CD4-positive, alpha-beta T cell treated with Interleukin-21 for 1 hour (primary cell): ENCODE measurements around the gene SNTG2.
"Not testable (repeated sequence)": the region's sequence is repeated elsewhere in the genome, so short reads cannot be mapped to it uniquely, and the experiment has no call there.

Experiments
- DNase-seq: peaks from one replicate; pipeline ENCODE4 v3.0.0-alpha.2; 2020

SNTG2 gene

GRCh38 chr2:1055014-1055595, 104.5 kb downstream of the SNTG2 start:
- DNase-seq, result no peak

GRCh38 chr2:1060372-1060771, 109.7 kb downstream of the SNTG2 start:
- no peak for DNase-seq

GRCh38 chr2:1060987-1061386, 110.3 kb downstream of the SNTG2 start:
- DNase-seq, result no peak

- no peak for DNase-seq
Observed at GRCh38 chr2:1068241-1068640, 117.6 kb downstream of the SNTG2 start.

GRCh38 chr2:1068822-1069221, 118.2 kb downstream of the SNTG2 start:
- DNase-seq, result no peak

GRCh38 chr2:1069847-1070246, 119.2 kb downstream of the SNTG2 start:
- no peak for DNase-seq

GRCh38 chr2:1070601-1071000, 120.0 kb downstream of the SNTG2 start:
- DNase-seq, result no peak

GRCh38 chr2:1071650-1072049, 121.0 kb downstream of the SNTG2 start:
- no peak for DNase-seq

GRCh38 chr2:1072250-1072649, 121.6 kb downstream of the SNTG2 start:
- DNase-seq, result no peak

GRCh38 chr2:1077911-1078310, 127.3 kb downstream of the SNTG2 start:
- no peak for DNase-seq

- DNase-seq, result no peak
Observed at GRCh38 chr2:1078326-1078725, 127.7 kb downstream of the SNTG2 start.

- DNase-seq, result no peak
Observed at GRCh38 chr2:1079873-1080799, 129.5 kb downstream of the SNTG2 start.

- no peak for DNase-seq
Observed at GRCh38 chr2:1081451-1082225, 131.0 kb downstream of the SNTG2 start.

GRCh38 chr2:1082456-1083205, 132.0 kb downstream of the SNTG2 start:
- no peak for DNase-seq

GRCh38 chr2:1088192-1088860, 137.7 kb downstream of the SNTG2 start:
- no peak for DNase-seq

GRCh38 chr2:1088940-1089339, 138.3 kb downstream of the SNTG2 start:
- no peak for DNase-seq

GRCh38 chr2:1091895-1092585, 141.4 kb downstream of the SNTG2 start:
- no peak for DNase-seq

- DNase-seq, result not testable (repeated sequence)
Observed at GRCh38 chr2:1093668-1094067, 143.0 kb downstream of the SNTG2 start.

- DNase-seq, result no peak
Observed at GRCh38 chr2:1097101-1097500, 146.5 kb downstream of the SNTG2 start.

- DNase-seq, result no peak
Observed at GRCh38 chr2:1099418-1099817, 148.8 kb downstream of the SNTG2 start.

GRCh38 chr2:1101011-1101782, 150.5 kb downstream of the SNTG2 start:
- DNase-seq, result no peak
